HCT116 (cell line): ENCODE measurements around the gene OPRL1. TPM values are rescaled to one million over a fixed set of nuclear protein-coding genes. Genes with fewer than 3 reads are reported as not detected.

Experiments
- ATAC-seq: fragments of 200-7000 bp; cut with Tn5 transposase; 2 replicates; pipeline ENCODE4 v1.9.1; 2020; ENCODE audit warnings: mild to moderate bottlenecking, moderate library complexity
- BruUV-seq: library from RNA; stranded (reverse); fragments of 400-500 nt; replicated peaks from 2 replicates; lab custom pipeline; 2021; lab: Mats Ljungman, UMichigan
- CTCF ChIA-PET: fragments of 300-600 bp; sonication (Branson Sonifier 250); formaldehyde crosslinking; loops from one replicate; lab custom pipeline; 2021; ENCODE audit warnings: antibody characterized with exemption; lab: Charles Lee
- POLR2A ChIA-PET: fragments of 300-600, 350-600 bp; sonication (Branson Sonifier 250); formaldehyde crosslinking; loops from one replicate; lab custom pipeline; 2021; ENCODE audit warnings: antibody characterized with exemption; lab: Charles Lee
- RAD21 ChIA-PET, 2 experiments: fragments of 300-600 bp; sonication (Branson Sonifier 250); formaldehyde crosslinking; loops; one replicate each; lab custom pipeline; 2023; ENCODE audit warnings: low total read pairs in 2 of 2; ENCODE audit not compliant: uncharacterized antibody in 2 of 2, unreplicated experiment in 2 of 2, low non-redundant PET in 1 of 2; lab: Charles Lee
- DNase-seq: peaks from one replicate; pipeline ENCODE4 v3.0.0-alpha.2; 2010; ENCODE audit warnings: low read depth, low spot score
- H2AFZ ChIP-seq: fragments of 200-600 bp; shearing (Covaris generic), sonication (generic); 2 replicates; pipeline ENCODE4 v1.6.1; 2017; ENCODE audit warnings: low read depth, mixed run types, mixed read lengths, antibody characterized with exemption, low read length; ENCODE audit not compliant: poor library complexity, severe bottlenecking
- H3K27ac ChIP-seq: 2 replicates; pipeline ENCODE4 v1.5.1; 2012; ENCODE audit warnings: low read depth, low read length
- H3K27me3 ChIP-seq: fragments of 200-600 bp; sonication (generic); 2 replicates; pipeline ENCODE4 v1.6.1; 2016; ENCODE audit warnings: mixed run types, low read length, mixed read lengths; ENCODE audit not compliant: insufficient read depth
- H3K36me3 ChIP-seq, 2 experiments: fragments of 200-500 bp in 1 of 2; fragments of 200-600 bp in 1 of 2; sonication (Bioruptor generic) in 1 of 2; sonication (generic) in 1 of 2; 2 replicates each; pipeline versions ENCODE4 v1.5.1 to v1.6.1; 2014 to 2016; ENCODE audit warnings: low read length in 2 of 2, inconsistent platforms in 1 of 2, mixed read lengths in 1 of 2, mixed run types in 1 of 2; ENCODE audit not compliant: insufficient read depth in 2 of 2, control insufficient read depth in 1 of 2
- H3K4me1 ChIP-seq, 2 experiments: fragments of 200-600 bp in 1 of 2; sonication (generic) in 1 of 2; 2 replicates each; pipeline versions ENCODE4 v1.5.1 to v1.6.1; 2012 to 2017; ENCODE audit warnings: low read length in 2 of 2, inconsistent platforms in 1 of 2, mild to moderate bottlenecking in 1 of 2, mixed read lengths in 1 of 2, mixed run types in 1 of 2, moderate library complexity in 1 of 2; ENCODE audit not compliant: insufficient read depth in 2 of 2, control insufficient read depth in 1 of 2
- H3K4me2 ChIP-seq: fragments of 200-600 bp; sonication (generic); 2 replicates; pipeline ENCODE4 v1.6.1; 2017; ENCODE audit warnings: mixed run types, low read length, mixed read lengths
- H3K4me3 ChIP-seq, 2 experiments: fragments of 200-600 bp in 1 of 2; sonication (generic) in 1 of 2; replicated peaks in 1 of 2; 2 replicates each; pipeline ENCODE4 v1.5.1; 2011 to 2016; ENCODE audit warnings: low read length in 2 of 2, control low read depth in 1 of 2, low read depth in 1 of 2, mild to moderate bottlenecking in 1 of 2, mixed read lengths in 1 of 2, mixed run types in 1 of 2
- H3K79me2 ChIP-seq: fragments of 200-600 bp; sonication (generic); 2 replicates; pipeline ENCODE4 v1.6.1; 2017; ENCODE audit warnings: mild to moderate bottlenecking, mixed run types, low read length, moderate library complexity, mixed read lengths; ENCODE audit not compliant: insufficient read depth
- H3K9ac ChIP-seq: fragments of 200-600 bp; sonication (generic); 2 replicates; pipeline ENCODE4 v1.6.1; 2016; ENCODE audit warnings: low read length, mixed read lengths
- H3K9me2 ChIP-seq: fragments of 200-600 bp; sonication (generic), shearing (Covaris generic); 2 replicates; pipeline ENCODE4 v1.6.1; 2017; ENCODE audit warnings: mixed run types, mild to moderate bottlenecking, moderate library complexity; ENCODE audit not compliant: insufficient read depth
- H3K9me3 ChIP-seq, 2 experiments: fragments of 200-500 bp in 1 of 2; fragments of 200-600 bp in 1 of 2; sonication (Bioruptor generic) in 1 of 2; sonication (generic) in 1 of 2; 2 replicates each; pipeline ENCODE4 v1.6.1; 2014 to 2017; ENCODE audit warnings: low read length in 2 of 2, mixed read lengths in 2 of 2, inconsistent platforms in 1 of 2, low read depth in 1 of 2, mild to moderate bottlenecking in 1 of 2, mixed run types in 1 of 2, moderate library complexity in 1 of 2; ENCODE audit not compliant: control insufficient read depth in 1 of 2, insufficient read depth in 1 of 2
- H4K20me1 ChIP-seq: fragments of 200-600 bp; sonication (generic), shearing (Covaris generic); 2 replicates; pipeline ENCODE4 v1.6.1; 2017; ENCODE audit warnings: mixed run types, mild to moderate bottlenecking, moderate library complexity; ENCODE audit not compliant: insufficient read depth
- CEBPB ChIP-seq: IDR thresholded peaks from 2 replicates; pipeline ENCODE4 v1.6.1; 2012; ENCODE audit warnings: low read depth
- ELF1 ChIP-seq: IDR thresholded peaks from 2 replicates; pipeline ENCODE4 v1.6.1; 2012; ENCODE audit warnings: low read depth, borderline replicate concordance
- EZH2 ChIP-seq: fragments of 200-600 bp; sonication (generic); IDR thresholded peaks from 2 replicates; pipeline ENCODE4 v1.6.1; 2017; ENCODE audit warnings: antibody characterized with exemption, mixed run types
- JUND ChIP-seq: IDR thresholded peaks from 2 replicates; pipeline ENCODE4 v1.6.1; 2012
- POLR2A ChIP-seq: IDR thresholded peaks from 2 replicates; pipeline ENCODE4 v1.7.0; 2011; ENCODE audit warnings: borderline replicate concordance; ENCODE audit not compliant: insufficient read depth, insufficient read length; ENCODE audit errors: extremely low read depth
- RAD21 ChIP-seq: IDR thresholded peaks from 2 replicates; pipeline ENCODE4 v1.6.1; 2012; ENCODE audit warnings: low read depth, mild to moderate bottlenecking
- TCF7L2 ChIP-seq: IDR thresholded peaks from 2 replicates; pipeline ENCODE4 v1.7.0; 2011; ENCODE audit warnings: borderline replicate concordance, inconsistent platforms; ENCODE audit not compliant: insufficient read depth, insufficient read length; ENCODE audit errors: extremely low read depth
- YY1 ChIP-seq: IDR thresholded peaks from 2 replicates; pipeline ENCODE4 v1.6.1; 2011; ENCODE audit warnings: low read length, low read depth, moderate library complexity, mild to moderate bottlenecking; ENCODE audit not compliant: insufficient replicate concordance; ENCODE audit errors: extremely low read depth
- ZFX ChIP-seq: fragments of 450-650 bp; IDR thresholded peaks from 2 replicates; pipeline ENCODE4 v1.6.1; 2017
- intact Hi-C: fragments of 100-400 bp; cut with micrococcal nuclease; formaldehyde crosslinking; loops from 2 replicates; pipeline ENCODE4 v1.10.0; 2022
- total RNA-seq: library from RNA; stranded (reverse); gene quantifications from one replicate; pipeline ENCODE4 v1.2.1, GENCODE V29; 2021; ENCODE audit not compliant: unreplicated experiment
- TF ChIP-seq, protein P1 (sequence below): IDR thresholded peaks from 2 replicates; pipeline ENCODE4 v1.6.1; 2012; ENCODE audit warnings: low read depth
- TF ChIP-seq, protein P2 (sequence below): IDR thresholded peaks from 2 replicates; pipeline ENCODE4 v1.6.1; 2012
- TF ChIP-seq, protein P3 (sequence below), 3 experiments: fragments of 200-600 bp in 1 of 3; sonication (generic) in 1 of 3; IDR thresholded peaks in 2 of 3; conservative IDR thresholded peaks in 1 of 3; 2 replicates each; pipeline ENCODE4 v1.5.1; 2012 to 2017; ENCODE audit warnings: low read depth in 2 of 3, low read length in 2 of 3, antibody characterized with exemption in 1 of 3, borderline replicate concordance in 1 of 3, control low read depth in 1 of 3, mild to moderate bottlenecking in 1 of 3, mixed read lengths in 1 of 3, mixed run types in 1 of 3, moderate library complexity in 1 of 3; ENCODE audit not compliant: insufficient read depth in 1 of 3
- TF ChIP-seq, protein P4 (sequence below): IDR thresholded peaks from 2 replicates; pipeline ENCODE4 v1.6.1; 2011; ENCODE audit warnings: mild to moderate bottlenecking, low read length, moderate library complexity; ENCODE audit not compliant: insufficient replicate concordance; ENCODE audit errors: extremely low read depth

OPRL1 gene
- total RNA-seq, 1 experiment from 2014 or later = 1.6 TPM

DNA sequence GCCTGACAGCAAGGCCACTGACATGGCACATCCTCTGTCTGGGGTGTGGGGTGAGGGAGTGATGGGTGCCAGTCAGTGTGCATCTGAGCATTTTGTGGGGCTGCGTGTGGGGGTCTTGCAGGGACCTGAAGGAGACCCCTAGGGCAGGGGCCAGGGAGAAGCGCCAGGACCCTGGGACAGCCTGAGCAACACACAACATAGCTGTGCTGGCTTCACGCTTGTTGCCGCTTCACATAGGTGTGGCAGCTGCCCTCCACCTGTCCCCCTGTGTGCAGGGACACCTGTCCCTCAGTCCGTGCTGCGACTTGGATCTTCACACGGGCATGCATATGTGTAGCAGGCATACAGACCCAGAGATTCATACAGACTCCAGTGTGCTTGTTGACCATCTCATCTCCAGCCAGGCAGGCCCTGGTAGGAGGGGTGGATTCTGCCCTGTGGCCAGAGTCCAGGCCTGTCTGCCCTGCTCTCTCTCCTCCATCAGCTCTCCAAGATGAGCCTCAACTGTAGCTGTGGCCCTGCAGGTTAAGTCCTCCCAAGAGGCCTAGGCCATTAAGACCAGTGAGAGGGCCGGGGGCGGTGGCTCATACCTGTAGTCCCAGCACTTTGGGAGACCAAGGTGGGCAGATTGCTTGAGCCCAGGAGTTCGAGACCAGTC is 30.7 kb downstream of the OPRL1 start:
- ATAC-seq = no peak

More for the DNA sequence above, 30.7 kb downstream of the OPRL1 start:
- Histone ChIP-seq H3K9me2 (no peaks in the 10 kb centered on the region), H2AFZ (no peak overlapping the region), H3K27ac (no peak overlapping the region), H3K9ac (no peak overlapping the region), H4K20me1 (no peaks in the 10 kb centered on the region), H3K9me3 (no peaks in the 10 kb centered on the region), H3K4me3 (no peak overlapping the region), H3K79me2 (no peaks in the 10 kb centered on the region), H3K4me2 (no peak overlapping the region), H3K36me3 (no peaks in the 10 kb centered on the region), H3K27me3 (no peaks in the 10 kb centered on the region), H3K4me1 (no peaks in the 10 kb centered on the region)
- TF ChIP-seq, protein P1, sequence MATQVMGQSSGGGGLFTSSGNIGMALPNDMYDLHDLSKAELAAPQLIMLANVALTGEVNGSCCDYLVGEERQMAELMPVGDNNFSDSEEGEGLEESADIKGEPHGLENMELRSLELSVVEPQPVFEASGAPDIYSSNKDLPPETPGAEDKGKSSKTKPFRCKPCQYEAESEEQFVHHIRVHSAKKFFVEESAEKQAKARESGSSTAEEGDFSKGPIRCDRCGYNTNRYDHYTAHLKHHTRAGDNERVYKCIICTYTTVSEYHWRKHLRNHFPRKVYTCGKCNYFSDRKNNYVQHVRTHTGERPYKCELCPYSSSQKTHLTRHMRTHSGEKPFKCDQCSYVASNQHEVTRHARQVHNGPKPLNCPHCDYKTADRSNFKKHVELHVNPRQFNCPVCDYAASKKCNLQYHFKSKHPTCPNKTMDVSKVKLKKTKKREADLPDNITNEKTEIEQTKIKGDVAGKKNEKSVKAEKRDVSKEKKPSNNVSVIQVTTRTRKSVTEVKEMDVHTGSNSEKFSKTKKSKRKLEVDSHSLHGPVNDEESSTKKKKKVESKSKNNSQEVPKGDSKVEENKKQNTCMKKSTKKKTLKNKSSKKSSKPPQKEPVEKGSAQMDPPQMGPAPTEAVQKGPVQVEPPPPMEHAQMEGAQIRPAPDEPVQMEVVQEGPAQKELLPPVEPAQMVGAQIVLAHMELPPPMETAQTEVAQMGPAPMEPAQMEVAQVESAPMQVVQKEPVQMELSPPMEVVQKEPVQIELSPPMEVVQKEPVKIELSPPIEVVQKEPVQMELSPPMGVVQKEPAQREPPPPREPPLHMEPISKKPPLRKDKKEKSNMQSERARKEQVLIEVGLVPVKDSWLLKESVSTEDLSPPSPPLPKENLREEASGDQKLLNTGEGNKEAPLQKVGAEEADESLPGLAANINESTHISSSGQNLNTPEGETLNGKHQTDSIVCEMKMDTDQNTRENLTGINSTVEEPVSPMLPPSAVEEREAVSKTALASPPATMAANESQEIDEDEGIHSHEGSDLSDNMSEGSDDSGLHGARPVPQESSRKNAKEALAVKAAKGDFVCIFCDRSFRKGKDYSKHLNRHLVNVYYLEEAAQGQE = no peak
- TF ChIP-seq, protein P2, sequence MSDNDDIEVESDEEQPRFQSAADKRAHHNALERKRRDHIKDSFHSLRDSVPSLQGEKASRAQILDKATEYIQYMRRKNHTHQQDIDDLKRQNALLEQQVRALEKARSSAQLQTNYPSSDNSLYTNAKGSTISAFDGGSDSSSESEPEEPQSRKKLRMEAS = no peak
- TF ChIP-seq EZH2 (no peak), ELF1 (no peak), YY1 (no peak), TCF7L2 (no peak), CEBPB (no peak), POLR2A (no peak), JUND (no peak), RAD21 (no peak), ZFX (no peak)
- TF ChIP-seq, protein P3, sequence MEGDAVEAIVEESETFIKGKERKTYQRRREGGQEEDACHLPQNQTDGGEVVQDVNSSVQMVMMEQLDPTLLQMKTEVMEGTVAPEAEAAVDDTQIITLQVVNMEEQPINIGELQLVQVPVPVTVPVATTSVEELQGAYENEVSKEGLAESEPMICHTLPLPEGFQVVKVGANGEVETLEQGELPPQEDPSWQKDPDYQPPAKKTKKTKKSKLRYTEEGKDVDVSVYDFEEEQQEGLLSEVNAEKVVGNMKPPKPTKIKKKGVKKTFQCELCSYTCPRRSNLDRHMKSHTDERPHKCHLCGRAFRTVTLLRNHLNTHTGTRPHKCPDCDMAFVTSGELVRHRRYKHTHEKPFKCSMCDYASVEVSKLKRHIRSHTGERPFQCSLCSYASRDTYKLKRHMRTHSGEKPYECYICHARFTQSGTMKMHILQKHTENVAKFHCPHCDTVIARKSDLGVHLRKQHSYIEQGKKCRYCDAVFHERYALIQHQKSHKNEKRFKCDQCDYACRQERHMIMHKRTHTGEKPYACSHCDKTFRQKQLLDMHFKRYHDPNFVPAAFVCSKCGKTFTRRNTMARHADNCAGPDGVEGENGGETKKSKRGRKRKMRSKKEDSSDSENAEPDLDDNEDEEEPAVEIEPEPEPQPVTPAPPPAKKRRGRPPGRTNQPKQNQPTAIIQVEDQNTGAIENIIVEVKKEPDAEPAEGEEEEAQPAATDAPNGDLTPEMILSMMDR (IDR thresholded peaks at IDR 0.05 in 2 of 3, conservative IDR thresholded peaks at IDR 0.05 in 1 of 3; ENCODE audit: borderline replicate concordance in 1 of 3, insufficient read depth in 1 of 3, low read depth in 2 of 3, low read length in 2 of 3) = no peak
- TF ChIP-seq, protein P4, sequence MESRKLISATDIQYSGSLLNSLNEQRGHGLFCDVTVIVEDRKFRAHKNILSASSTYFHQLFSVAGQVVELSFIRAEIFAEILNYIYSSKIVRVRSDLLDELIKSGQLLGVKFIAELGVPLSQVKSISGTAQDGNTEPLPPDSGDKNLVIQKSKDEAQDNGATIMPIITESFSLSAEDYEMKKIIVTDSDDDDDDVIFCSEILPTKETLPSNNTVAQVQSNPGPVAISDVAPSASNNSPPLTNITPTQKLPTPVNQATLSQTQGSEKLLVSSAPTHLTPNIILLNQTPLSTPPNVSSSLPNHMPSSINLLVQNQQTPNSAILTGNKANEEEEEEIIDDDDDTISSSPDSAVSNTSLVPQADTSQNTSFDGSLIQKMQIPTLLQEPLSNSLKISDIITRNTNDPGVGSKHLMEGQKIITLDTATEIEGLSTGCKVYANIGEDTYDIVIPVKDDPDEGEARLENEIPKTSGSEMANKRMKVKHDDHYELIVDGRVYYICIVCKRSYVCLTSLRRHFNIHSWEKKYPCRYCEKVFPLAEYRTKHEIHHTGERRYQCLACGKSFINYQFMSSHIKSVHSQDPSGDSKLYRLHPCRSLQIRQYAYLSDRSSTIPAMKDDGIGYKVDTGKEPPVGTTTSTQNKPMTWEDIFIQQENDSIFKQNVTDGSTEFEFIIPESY = no peak
- RAD21 ChIA-PET = no interaction called here
- intact Hi-C loops = no loop called here
- POLR2A ChIA-PET = no interaction called here
- CTCF ChIA-PET = interaction anchor here (1.6 kb wide), 1 partner anchor 8 kb away, joined by 5 read pairs; no protein-coding TSS in a partner anchor
- DNase-seq = no peak
- BruUV-seq = no TSS peak
